ENCODE data around the gene OR11L1.
A peak's percentile ranks its signal among the peaks of the same experiment; 100 is the strongest.

The OR11L1 gene

DNA sequence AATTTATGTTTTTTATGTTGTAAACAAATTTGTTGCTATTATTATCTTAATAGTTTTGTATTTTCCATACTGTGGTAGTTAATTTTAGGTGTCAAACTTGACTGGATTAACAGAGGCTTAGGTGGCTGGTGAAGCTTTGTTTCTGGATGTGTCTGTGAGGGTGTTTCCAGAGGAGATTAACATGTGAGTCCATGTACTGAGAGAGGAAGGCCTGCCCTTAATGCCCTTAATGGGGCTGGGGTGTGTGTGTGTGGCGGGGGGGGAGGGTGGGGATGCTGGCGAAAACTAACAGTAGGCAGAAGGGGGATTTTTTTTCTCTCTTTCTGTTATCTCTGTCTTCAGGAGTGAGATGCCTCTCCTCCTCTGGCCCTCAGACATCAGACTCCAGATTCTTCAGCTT, 19.6 kb downstream of the OR11L1 start:
- peak; percentile 53 for FAIRE-seq
- TF ChIP-seq, protein P1, sequence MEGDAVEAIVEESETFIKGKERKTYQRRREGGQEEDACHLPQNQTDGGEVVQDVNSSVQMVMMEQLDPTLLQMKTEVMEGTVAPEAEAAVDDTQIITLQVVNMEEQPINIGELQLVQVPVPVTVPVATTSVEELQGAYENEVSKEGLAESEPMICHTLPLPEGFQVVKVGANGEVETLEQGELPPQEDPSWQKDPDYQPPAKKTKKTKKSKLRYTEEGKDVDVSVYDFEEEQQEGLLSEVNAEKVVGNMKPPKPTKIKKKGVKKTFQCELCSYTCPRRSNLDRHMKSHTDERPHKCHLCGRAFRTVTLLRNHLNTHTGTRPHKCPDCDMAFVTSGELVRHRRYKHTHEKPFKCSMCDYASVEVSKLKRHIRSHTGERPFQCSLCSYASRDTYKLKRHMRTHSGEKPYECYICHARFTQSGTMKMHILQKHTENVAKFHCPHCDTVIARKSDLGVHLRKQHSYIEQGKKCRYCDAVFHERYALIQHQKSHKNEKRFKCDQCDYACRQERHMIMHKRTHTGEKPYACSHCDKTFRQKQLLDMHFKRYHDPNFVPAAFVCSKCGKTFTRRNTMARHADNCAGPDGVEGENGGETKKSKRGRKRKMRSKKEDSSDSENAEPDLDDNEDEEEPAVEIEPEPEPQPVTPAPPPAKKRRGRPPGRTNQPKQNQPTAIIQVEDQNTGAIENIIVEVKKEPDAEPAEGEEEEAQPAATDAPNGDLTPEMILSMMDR (IDR thresholded peaks at IDR 0.05; ENCODE audit: insufficient read depth, missing control alignments): no peak
- DNase-seq (ENCODE audit: insufficient read length, low spot score): no peak

DNA sequence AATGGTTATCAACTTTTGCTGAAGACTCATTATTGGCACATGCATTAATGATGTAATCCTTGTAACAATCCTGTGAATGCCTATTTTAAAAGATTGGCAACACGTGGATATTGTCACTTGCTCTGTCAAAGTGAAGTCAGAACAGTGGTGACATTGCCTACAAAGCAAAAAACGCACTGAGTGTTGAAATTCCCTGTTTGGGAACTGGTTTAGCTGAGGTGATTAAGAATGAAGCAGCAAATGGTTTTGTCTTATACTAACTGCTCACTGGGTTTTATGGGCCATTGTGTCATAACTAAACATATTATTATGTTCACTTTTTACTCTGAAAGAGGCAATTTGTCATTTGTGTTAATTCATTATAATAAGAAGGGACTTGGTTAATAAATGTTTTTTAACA, 29.1 kb downstream of the OR11L1 start:
- FAIRE-seq: no peak

DNA sequence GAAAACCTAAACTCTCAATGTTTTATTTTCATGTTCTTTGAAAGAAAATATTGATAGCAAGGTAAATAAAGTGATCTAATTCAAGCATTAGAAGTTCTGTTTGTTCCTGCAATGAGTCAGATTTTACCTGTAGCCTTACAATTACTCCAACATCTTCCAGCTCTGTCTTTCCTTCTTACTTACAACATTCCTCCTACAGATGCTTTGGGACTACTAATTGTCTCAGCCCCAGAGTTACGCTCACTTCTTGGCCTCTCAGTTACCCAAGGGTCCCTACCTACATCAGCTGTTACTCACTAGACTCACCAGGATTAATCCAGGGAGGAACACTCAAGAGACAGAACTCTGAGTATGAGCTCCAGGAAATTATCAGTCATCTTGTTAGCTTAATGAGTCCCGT, 44.2 kb downstream of the OR11L1 start:
- TF ChIP-seq, protein P1 (IDR thresholded peaks at IDR 0.05; ENCODE audit: insufficient read depth, missing control alignments): no peak
- FAIRE-seq: no peak
- DNase-seq (ENCODE audit: insufficient read length, low spot score): no peak

More for the DNA sequence above, 29.1 kb downstream of the OR11L1 start:
- no peak for DNase-seq (ENCODE audit: insufficient read length, low spot score)
- TF ChIP-seq, protein P1 (IDR thresholded peaks at IDR 0.05; ENCODE audit: insufficient read depth, missing control alignments): no peak
